Testis (tissue), 2 donors: ENCODE measurements around the gene MARK2.

ENCODE experiments used
- CTCF ChIP-seq, 3 experiments: fragments of 450-650 bp in 2 of 3; fragments of 200-600 bp in 1 of 3; sonication (generic) in 1 of 3; IDR thresholded peaks; one replicate each; pipeline ENCODE4 v1.5.1; 2016 to 2019; ENCODE audit warnings: antibody characterized with exemption in 3 of 3, mild to moderate bottlenecking in 2 of 3, moderate library complexity in 1 of 3
- POLR2A ChIP-seq: fragments of 450-650 bp; IDR thresholded peaks from one replicate; pipeline ENCODE4 v1.6.1; 2017; ENCODE audit warnings: antibody characterized with exemption, mild to moderate bottlenecking, moderate library complexity

- TF ChIP-seq POLR2A (no peak), CTCF (IDR thresholded peaks at IDR 0.05) (no peak)
Observed at GRCh38 chr11:63879598-63880402, 40.9 kb downstream of the MARK2 start.
